HL-60 (cell line): ENCODE measurements around the gene KCNH8.

Source experiments
- GABPA ChIP-seq: IDR thresholded peaks from 2 replicates; pipeline ENCODE4 v1.6.1; 2012; ENCODE audit warnings: low read depth
- POLR2AphosphoS5 ChIP-seq: IDR thresholded peaks from 2 replicates; pipeline ENCODE4 v1.6.1; 2012; ENCODE audit warnings: low read depth
- SPI1 ChIP-seq: IDR thresholded peaks from 2 replicates; pipeline ENCODE4 v1.6.1; 2012; ENCODE audit warnings: low read depth, mild to moderate bottlenecking, borderline replicate concordance
- TF ChIP-seq, protein P1 (sequence below): IDR thresholded peaks from one replicate; pipeline ENCODE4 v1.5.1; 2011; ENCODE audit warnings: low read length, control low read depth, inconsistent platforms; ENCODE audit not compliant: insufficient read depth

DNA sequence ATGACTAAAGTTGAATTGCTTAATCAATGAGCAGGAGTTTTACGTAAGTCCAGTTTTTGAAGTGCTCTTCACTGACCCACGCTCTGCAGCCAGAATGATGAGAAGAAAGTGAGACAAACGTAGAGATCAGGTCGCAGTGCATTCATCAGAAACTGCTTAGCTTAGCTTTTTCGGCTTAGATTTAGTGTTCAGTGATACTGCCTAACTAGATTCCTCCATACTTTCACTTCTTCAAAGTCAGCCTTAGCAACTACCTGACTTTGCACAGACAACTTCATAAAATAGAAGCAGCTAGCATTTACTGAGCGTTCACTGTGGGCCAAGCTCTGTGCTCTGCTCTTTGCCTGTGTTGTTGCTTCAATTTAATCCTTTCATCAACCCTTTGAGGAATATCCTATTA lies 116.1 kb downstream of the KCNH8 start:
- TF ChIP-seq, protein P1, sequence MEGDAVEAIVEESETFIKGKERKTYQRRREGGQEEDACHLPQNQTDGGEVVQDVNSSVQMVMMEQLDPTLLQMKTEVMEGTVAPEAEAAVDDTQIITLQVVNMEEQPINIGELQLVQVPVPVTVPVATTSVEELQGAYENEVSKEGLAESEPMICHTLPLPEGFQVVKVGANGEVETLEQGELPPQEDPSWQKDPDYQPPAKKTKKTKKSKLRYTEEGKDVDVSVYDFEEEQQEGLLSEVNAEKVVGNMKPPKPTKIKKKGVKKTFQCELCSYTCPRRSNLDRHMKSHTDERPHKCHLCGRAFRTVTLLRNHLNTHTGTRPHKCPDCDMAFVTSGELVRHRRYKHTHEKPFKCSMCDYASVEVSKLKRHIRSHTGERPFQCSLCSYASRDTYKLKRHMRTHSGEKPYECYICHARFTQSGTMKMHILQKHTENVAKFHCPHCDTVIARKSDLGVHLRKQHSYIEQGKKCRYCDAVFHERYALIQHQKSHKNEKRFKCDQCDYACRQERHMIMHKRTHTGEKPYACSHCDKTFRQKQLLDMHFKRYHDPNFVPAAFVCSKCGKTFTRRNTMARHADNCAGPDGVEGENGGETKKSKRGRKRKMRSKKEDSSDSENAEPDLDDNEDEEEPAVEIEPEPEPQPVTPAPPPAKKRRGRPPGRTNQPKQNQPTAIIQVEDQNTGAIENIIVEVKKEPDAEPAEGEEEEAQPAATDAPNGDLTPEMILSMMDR = no peak
- TF ChIP-seq POLR2AphosphoS5 = no peak
- no peak for TF ChIP-seq GABPA
- TF ChIP-seq SPI1 = no peak
